CD14-positive monocyte (primary cell): Measurements from ENCODE around the gene CPAMD8. TPM values are rescaled to one million over a fixed set of nuclear protein-coding genes. Genes with fewer than 3 reads are reported as not detected.

Source experiments
- DNase-seq, 3 donors: peaks; one replicate each; pipeline ENCODE4 v3.0.0-alpha.2; 2011 to 2022
- H2AFZ ChIP-seq: 2 replicates; pipeline ENCODE4 v1.6.0; 2012; ENCODE audit warnings: mild to moderate bottlenecking, low read depth, low read length, inconsistent platforms; ENCODE audit not compliant: insufficient read depth, poor library complexity, severe bottlenecking
- H3K27ac ChIP-seq, 2 donors: 1 replicate in 1 of 2; 2 replicates in 1 of 2; pipeline ENCODE4 v1.5.1; 2012 to 2013; ENCODE audit warnings: low read length in 2 of 2, control low read depth in 1 of 2, inconsistent platforms in 1 of 2, low read depth in 1 of 2, mild to moderate bottlenecking in 1 of 2
- H3K27me3 ChIP-seq, 2 donors: one replicate each; pipeline versions ENCODE4 v1.6.0 to v1.6.1; 2011 to 2013; ENCODE audit warnings: low read length in 2 of 2; ENCODE audit not compliant: control insufficient read depth in 2 of 2, insufficient read depth in 2 of 2
- H3K36me3 ChIP-seq, 2 donors: replicated peaks in 1 of 2; 1 replicate in 1 of 2; 2 replicates in 1 of 2; pipeline versions ENCODE4 v1.5.1 to v1.6.1; 2012 to 2013; ENCODE audit warnings: low read length in 2 of 2, control low read depth in 1 of 2, inconsistent platforms in 1 of 2, mild to moderate bottlenecking in 1 of 2; ENCODE audit not compliant: insufficient read depth in 2 of 2, control insufficient read depth in 1 of 2
- H3K4me1 ChIP-seq, 2 donors: 1 replicate in 1 of 2; 2 replicates in 1 of 2; pipeline versions ENCODE4 v1.5.1 to v1.6.1; 2012 to 2013; ENCODE audit warnings: low read length in 2 of 2, control low read depth in 1 of 2, inconsistent platforms in 1 of 2, mild to moderate bottlenecking in 1 of 2, moderate library complexity in 1 of 2; ENCODE audit not compliant: insufficient read depth in 2 of 2, control insufficient read depth in 1 of 2
- H3K4me2 ChIP-seq: replicated peaks from 2 replicates; pipeline ENCODE3; 2012; ENCODE audit warnings: low read length, moderate library complexity, mild to moderate bottlenecking; ENCODE audit not compliant: poor library complexity, severe bottlenecking; ENCODE audit errors: extremely low read depth
- H3K4me3 ChIP-seq, 3 experiments: fragments of 200-600 bp in 1 of 3; sonication (generic) in 1 of 3; replicated peaks in 1 of 3; 1 replicate in 2 of 3; 2 replicates in 1 of 3; pipeline ENCODE4 v1.5.1; 2011 to 2013; ENCODE audit warnings: low read length in 3 of 3, mild to moderate bottlenecking in 3 of 3, control low read depth in 2 of 3, low read depth in 2 of 3, inconsistent platforms in 1 of 3, moderate library complexity in 1 of 3
- H3K79me2 ChIP-seq: 2 replicates; pipeline ENCODE4 v1.6.0; 2012; ENCODE audit warnings: mild to moderate bottlenecking, control low read depth, inconsistent platforms, low read length, moderate library complexity; ENCODE audit not compliant: insufficient read depth
- H3K9ac ChIP-seq: 2 replicates; pipeline ENCODE4 v1.6.0; 2017; ENCODE audit warnings: low read length, mild to moderate bottlenecking; ENCODE audit not compliant: insufficient read depth, poor library complexity, severe bottlenecking
- H3K9me3 ChIP-seq, 2 donors: replicated peaks in 1 of 2; 1 replicate in 1 of 2; 2 replicates in 1 of 2; pipeline versions ENCODE4 v1.5.1 to v1.6.1; 2012 to 2013; ENCODE audit warnings: low read length in 2 of 2, control low read depth in 1 of 2; ENCODE audit not compliant: control insufficient read depth in 1 of 2, insufficient read depth in 1 of 2
- H4K20me1 ChIP-seq: 2 replicates; pipeline ENCODE4 v1.6.0; 2012; ENCODE audit warnings: mild to moderate bottlenecking, low read length, control low read depth, moderate library complexity; ENCODE audit not compliant: insufficient read depth
- H3K27ac Mint-ChIP-seq, 7 donors: one replicate each; pipeline ENCODE4 v1.8.0; 2020; ENCODE audit warnings: mild to moderate bottlenecking in 7 of 7, mixed read lengths in 7 of 7, moderate library complexity in 6 of 7, inconsistent platforms in 2 of 7
- H3K27me3 Mint-ChIP-seq, 3 donors: one replicate each; pipeline ENCODE4 v1.8.0; 2021 to 2022; ENCODE audit warnings: low read depth in 3 of 3, mild to moderate bottlenecking in 3 of 3, mixed read lengths in 3 of 3, moderate library complexity in 3 of 3, inconsistent platforms in 1 of 3
- H3K36me3 Mint-ChIP-seq, 2 donors: one replicate each; pipeline ENCODE4 v1.8.0; 2020; ENCODE audit warnings: mixed read lengths in 2 of 2, inconsistent platforms in 1 of 2, mild to moderate bottlenecking in 1 of 2
- H3K4me1 Mint-ChIP-seq: one replicate; pipeline ENCODE4 v1.8.0; 2020; ENCODE audit warnings: mild to moderate bottlenecking, mixed read lengths
- H3K4me3 Mint-ChIP-seq, 2 donors: one replicate each; pipeline ENCODE4 v1.8.0; 2020; ENCODE audit warnings: mild to moderate bottlenecking in 2 of 2, mixed read lengths in 2 of 2, moderate library complexity in 1 of 2
- H3K9me3 Mint-ChIP-seq, 7 donors: one replicate each; pipeline ENCODE4 v1.8.0; 2020 to 2022; ENCODE audit warnings: mixed read lengths in 7 of 7, mild to moderate bottlenecking in 6 of 7, moderate library complexity in 6 of 7, inconsistent platforms in 2 of 7
- CTCF ChIP-seq: fragments of 200-600 bp; IDR thresholded peaks from one replicate; pipeline ENCODE4 v1.8.0; 2022; ENCODE audit warnings: antibody characterized with exemption, mild to moderate bottlenecking
- WGBS: methylation state at CpG from one replicate; pipeline ENCODE4 v1.1.5; 2013; ENCODE audit warnings: missing lambda C conversion rate; ENCODE audit not compliant: insufficient coverage; 5-methylcytosine and 5-hydroxymethylcytosine counted together
- intact Hi-C, 2 donors: fragments of 100-400 bp; cut with micrococcal nuclease; formaldehyde crosslinking; loops; one replicate each; pipeline versions ENCODE4 v1.15.0 to v1.15.1; 2023
- polyA plus RNA-seq, 3 donors: library from polyadenylated mRNA; depleted of rRNA in 1 of 3; unstranded in 2 of 3; stranded (reverse) in 1 of 3; fragments of 300-500 nt in 2 of 3; fragments of >200 nt in 1 of 3; fragmentation: Illumina TruSeq in 2 of 3; gene quantifications; 1 replicate in 2 of 3; 2 replicates in 1 of 3; pipeline ENCODE4 v1.2.3, GENCODE V29; 2012 to 2021

The CPAMD8 gene
- polyA plus RNA-seq, 3 donors: 5.1 to 53.4 (median 5.4) TPM

DNA sequence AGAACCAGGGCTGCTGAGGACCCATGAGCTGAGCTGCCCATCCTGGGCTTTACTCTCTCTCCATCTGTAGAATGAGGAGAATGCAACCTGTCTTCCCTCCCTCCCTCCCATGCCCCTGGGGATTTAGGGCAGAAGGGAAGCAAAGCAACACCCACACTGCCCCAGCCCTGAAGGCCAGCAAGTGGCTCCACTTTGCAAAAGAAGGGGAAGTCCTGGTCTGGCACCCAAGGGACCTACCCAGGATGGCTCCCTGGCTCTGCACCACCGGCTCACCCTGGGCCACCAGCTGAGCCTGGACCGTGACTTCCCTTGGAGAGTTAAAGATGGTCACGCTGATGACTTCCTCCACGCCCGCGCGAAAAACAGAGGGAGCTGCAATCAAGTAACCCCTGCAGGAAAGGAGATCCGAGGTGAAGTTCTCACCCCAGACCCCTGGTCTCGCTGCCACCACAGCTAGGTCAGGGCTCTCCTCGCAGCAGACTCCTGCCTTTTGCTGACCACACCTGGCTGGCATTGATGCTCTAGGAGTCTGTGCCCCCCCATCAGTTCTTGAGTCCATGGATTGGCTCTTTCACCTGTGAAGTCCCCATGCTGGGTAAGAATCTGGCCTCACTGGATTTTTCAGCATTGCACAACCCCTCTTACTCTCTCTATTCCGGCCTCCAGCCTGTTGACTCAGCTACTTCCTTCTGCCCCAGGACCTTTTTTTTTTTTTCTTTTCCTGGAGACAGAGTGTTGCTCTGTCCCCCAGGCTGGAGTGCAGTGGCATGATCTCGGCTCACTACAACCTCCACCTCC lies 4.6 kb downstream of the CPAMD8 start:
- 17% methylated on average over 11 of the region's 12 CpGs for WGBS
- H3K36me3 Mint-ChIP-seq: peaks cover 17 to 18% of the 10 kb centered on the region in 2 donors
- Histone ChIP-seq H3K36me3 (no peaks in the 10 kb centered on the region), H3K4me1 (peaks cover 43 to 58% of the 10 kb centered on the region in 2 donors), H4K20me1 (no peaks in the 10 kb centered on the region), H3K27me3 (peaks cover 0 to 6% of the 10 kb centered on the region in 2 donors), H3K27ac (peak overlapping the region; percentile 83 to 89), H3K9ac (peak overlapping the region; percentile 42), H3K79me2 (no peaks in the 10 kb centered on the region), H3K4me2 (peak overlapping the region; percentile 53), H3K4me3 (peak overlapping the region in 1 of 3 experiments; percentile 60), H2AFZ (peak overlapping the region; percentile 21), H3K9me3 (peaks cover 0 to 16% of the 10 kb centered on the region in 2 donors)
- peaks cover 12 to 22% (median 19%) of the 10 kb centered on the region in 7 donors for H3K9me3 Mint-ChIP-seq
- H3K4me3 Mint-ChIP-seq: peak overlapping the region; percentile 52 to 79
- peak overlapping the region; percentile 90 to 99 (median 97) for H3K27ac Mint-ChIP-seq
- intact Hi-C loops: no loop called here
- TF ChIP-seq CTCF: no peak
- peaks cover 15 to 26% (median 21%) of the 10 kb centered on the region in 3 donors for H3K27me3 Mint-ChIP-seq
- peaks cover 45% of the 10 kb centered on the region for H3K4me1 Mint-ChIP-seq
- peak; percentile 77 to 98 (median 85) for DNase-seq

- peak overlapping the region in 1 of 2 donors; percentile 79 for H3K4me3 Mint-ChIP-seq
Observed at GRCh38 chr19:17021328-17021727, 5.3 kb downstream of the CPAMD8 start.

More at GRCh38 chr19:17021328-17021727, 5.3 kb downstream of the CPAMD8 start:
- peak overlapping the region; percentile 21 for H2AFZ ChIP-seq
- Mint-ChIP-seq H3K27me3 (peaks cover 19 to 29% (median 21%) of the 10 kb centered on the region in 3 donors), H3K9me3 (peaks cover 12 to 22% (median 19%) of the 10 kb centered on the region in 7 donors), H3K36me3 (peaks cover 17 to 18% of the 10 kb centered on the region in 2 donors), H3K4me1 (peaks cover 45% of the 10 kb centered on the region), H3K27ac (peak overlapping the region; percentile 15 to 99 (median 97))
- no peak for DNase-seq
- H3K4me1 ChIP-seq: peaks cover 42 to 53% of the 10 kb centered on the region in 2 donors
- no peaks in the 10 kb centered on the region for H3K36me3 ChIP-seq
- no peaks in the 10 kb centered on the region for H4K20me1 ChIP-seq
- H3K4me2 ChIP-seq: peak overlapping the region; percentile 53
- 100% methylated on average over 1 of the region's 1 CpG for WGBS
- H3K79me2 ChIP-seq: no peaks in the 10 kb centered on the region
- H3K9ac ChIP-seq: peak overlapping the region; percentile 42
- peaks cover 0 to 16% of the 10 kb centered on the region in 2 donors for H3K9me3 ChIP-seq
- intact Hi-C loops: no loop called here
- H3K27ac ChIP-seq: peak overlapping the region; percentile 83 to 89
- peaks cover 0 to 6% of the 10 kb centered on the region in 2 donors for H3K27me3 ChIP-seq
- TF ChIP-seq CTCF: no peak
- H3K4me3 ChIP-seq: peak overlapping the region in 1 of 3 experiments; percentile 60
